ENCODE data around the gene ATM.

ATM gene

GRCh38 chr11:108333403-108333899, 110.6 kb downstream of the ATM start:
- TF ChIP-seq CTCF (IDR thresholded peaks at IDR 0.05; ENCODE audit: low read depth, low read length, missing control alignments), result no peak
- no peak for DNase-seq (ENCODE audit: low read depth)
- H3K4me3 ChIP-seq (ENCODE audit: low read depth, low read length), result no peak overlapping the region

- H3K4me3 ChIP-seq (ENCODE audit: low read depth, low read length), result no peak overlapping the region
- no peak for DNase-seq (ENCODE audit: low read depth)
- no peak for TF ChIP-seq CTCF (IDR thresholded peaks at IDR 0.05; ENCODE audit: low read depth, low read length, missing control alignments)
Observed at GRCh38 chr11:108338750-108339149, 115.9 kb downstream of the ATM start.

GRCh38 chr11:108340973-108341372, 118.1 kb downstream of the ATM start:
- H3K4me3 ChIP-seq (ENCODE audit: low read depth, low read length), result no peak overlapping the region
- no peak for DNase-seq (ENCODE audit: low read depth)
- no peak for TF ChIP-seq CTCF (IDR thresholded peaks at IDR 0.05; ENCODE audit: low read depth, low read length, missing control alignments)

GRCh38 chr11:108341654-108342053, 118.8 kb downstream of the ATM start:
- H3K4me3 ChIP-seq (ENCODE audit: low read depth, low read length), result no peak overlapping the region
- no peak for DNase-seq (ENCODE audit: low read depth)
- TF ChIP-seq CTCF (IDR thresholded peaks at IDR 0.05; ENCODE audit: low read depth, low read length, missing control alignments), result no peak

GRCh38 chr11:108343714-108344113, 120.8 kb downstream of the ATM start:
- no peak for TF ChIP-seq CTCF (IDR thresholded peaks at IDR 0.05; ENCODE audit: low read depth, low read length, missing control alignments)
- DNase-seq (ENCODE audit: low read depth), result no peak
- H3K4me3 ChIP-seq (ENCODE audit: low read depth, low read length), result no peak overlapping the region

- no peak for TF ChIP-seq CTCF (IDR thresholded peaks at IDR 0.05; ENCODE audit: low read depth, low read length, missing control alignments)
- H3K4me3 ChIP-seq (ENCODE audit: low read depth, low read length), result no peak overlapping the region
- no peak for DNase-seq (ENCODE audit: low read depth)
Observed at GRCh38 chr11:108345767-108346166, 122.9 kb downstream of the ATM start.

- H3K4me3 ChIP-seq (ENCODE audit: low read depth, low read length), result no peak overlapping the region
- TF ChIP-seq CTCF (IDR thresholded peaks at IDR 0.05; ENCODE audit: low read depth, low read length, missing control alignments), result no peak
- DNase-seq (ENCODE audit: low read depth), result no peak
Observed at GRCh38 chr11:108346451-108346850, 123.6 kb downstream of the ATM start.
